GM12801 (cell line): Measurements from ENCODE around the gene NCAM2.

Experiments used
- TF ChIP-seq, protein P1 (sequence below): IDR thresholded peaks from one replicate; pipeline ENCODE4 v1.5.1; 2011; ENCODE audit warnings: control low read depth; ENCODE audit not compliant: insufficient read length; ENCODE audit errors: extremely low read depth

The NCAM2 gene

GRCh38 chr21:21547368-21547953, 549.3 kb downstream of the NCAM2 start:
- TF ChIP-seq, protein P1, sequence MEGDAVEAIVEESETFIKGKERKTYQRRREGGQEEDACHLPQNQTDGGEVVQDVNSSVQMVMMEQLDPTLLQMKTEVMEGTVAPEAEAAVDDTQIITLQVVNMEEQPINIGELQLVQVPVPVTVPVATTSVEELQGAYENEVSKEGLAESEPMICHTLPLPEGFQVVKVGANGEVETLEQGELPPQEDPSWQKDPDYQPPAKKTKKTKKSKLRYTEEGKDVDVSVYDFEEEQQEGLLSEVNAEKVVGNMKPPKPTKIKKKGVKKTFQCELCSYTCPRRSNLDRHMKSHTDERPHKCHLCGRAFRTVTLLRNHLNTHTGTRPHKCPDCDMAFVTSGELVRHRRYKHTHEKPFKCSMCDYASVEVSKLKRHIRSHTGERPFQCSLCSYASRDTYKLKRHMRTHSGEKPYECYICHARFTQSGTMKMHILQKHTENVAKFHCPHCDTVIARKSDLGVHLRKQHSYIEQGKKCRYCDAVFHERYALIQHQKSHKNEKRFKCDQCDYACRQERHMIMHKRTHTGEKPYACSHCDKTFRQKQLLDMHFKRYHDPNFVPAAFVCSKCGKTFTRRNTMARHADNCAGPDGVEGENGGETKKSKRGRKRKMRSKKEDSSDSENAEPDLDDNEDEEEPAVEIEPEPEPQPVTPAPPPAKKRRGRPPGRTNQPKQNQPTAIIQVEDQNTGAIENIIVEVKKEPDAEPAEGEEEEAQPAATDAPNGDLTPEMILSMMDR, result no peak

GRCh38 chr21:21559285-21560045, 561.3 kb downstream of the NCAM2 start:
- TF ChIP-seq, protein P1, result no peak
